K562 (cell line): ENCODE measurements around the gene NRXN3. TPM values are rescaled to one million over a fixed set of nuclear protein-coding genes. Genes with fewer than 3 reads are reported as not detected.

Source experiments
- ATAC-seq: fragments of 200-7000 bp; cut with Tn5 transposase; 3 replicates; pipeline ENCODE4 v1.9.1; 2020; ENCODE audit warnings: moderate library complexity
- BruUV-seq: library from RNA; stranded (reverse); fragments of 400-500 nt; replicated peaks from 2 replicates; lab custom pipeline; 2021; lab: Mats Ljungman, UMichigan
- CTCF ChIA-PET: fragments of 300-600 bp; formaldehyde crosslinking; extraction: SDS; loops from one replicate; lab custom pipeline; 2021; ENCODE audit warnings: low intra/inter-chr PET ratio; lab: Yijun Ruan, JAX
- POLR2A ChIA-PET: fragments of 300-600, 350-650 bp; sonication (Branson Sonifier 250); formaldehyde crosslinking; extraction: SDS; loops from one replicate; lab custom pipeline; 2021; ENCODE audit warnings: antibody characterized with exemption, inconsistent platforms; lab: Yijun Ruan, JAX
- DNase-seq, 4 experiments: peaks; one replicate each; pipeline versions ENCODE4 v3.0.0 to v3.0.0-alpha.2; 2011 to 2018; ENCODE audit warnings: low spot score in 3 of 4, mixed read lengths in 3 of 4; ENCODE audit errors: extremely low read depth in 1 of 4
- FAIRE-seq: peaks from 2 replicates; lab custom pipeline; 2011; peaks lifted over from hg19 to GRCh38; lab: Jason Lieb, UNC
- H2AFZ ChIP-seq: 2 replicates; pipeline ENCODE4 v1.6.0; 2011; ENCODE audit warnings: low read depth, low read length, control low read depth, inconsistent platforms
- H3K27ac ChIP-seq: fragments of 200-600 bp; 3 replicates; pipeline ENCODE4 v1.8.0; 2011; ENCODE audit warnings: low read depth, mild to moderate bottlenecking, control low read depth, inconsistent platforms, low read length, moderate library complexity, mixed read lengths; ENCODE audit errors: extremely low read depth
- H3K27me3 ChIP-seq, 2 experiments: fragments of 300-600 bp in 1 of 2; 2 replicates in 1 of 2; 3 replicates in 1 of 2; pipeline versions ENCODE4 v1.6.0 to v1.8.0; 2011; ENCODE audit warnings: inconsistent platforms in 2 of 2, low read length in 2 of 2, mild to moderate bottlenecking in 1 of 2, mixed read lengths in 1 of 2, moderate library complexity in 1 of 2; ENCODE audit not compliant: control insufficient read depth in 2 of 2, insufficient read depth in 2 of 2
- H3K36me3 ChIP-seq: fragments of 300-600 bp; 3 replicates; pipeline ENCODE4 v1.8.0; 2011; ENCODE audit warnings: mild to moderate bottlenecking, low read length, inconsistent platforms; ENCODE audit not compliant: control insufficient read depth, insufficient read depth
- H3K4me1 ChIP-seq, 2 experiments: fragments of 200-600 bp in 1 of 2; replicated peaks in 1 of 2; 2 replicates in 1 of 2; 3 replicates in 1 of 2; pipeline versions ENCODE4 v1.5.1 to v1.8.0; 2011; ENCODE audit warnings: inconsistent platforms in 2 of 2, low read length in 2 of 2, mild to moderate bottlenecking in 1 of 2, mixed read lengths in 1 of 2, moderate library complexity in 1 of 2; ENCODE audit not compliant: control insufficient read depth in 2 of 2, insufficient read depth in 2 of 2
- H3K4me2 ChIP-seq: 2 replicates; pipeline ENCODE4 v1.6.1; 2011; ENCODE audit warnings: low read length, control low read depth, inconsistent platforms, mixed read lengths; ENCODE audit not compliant: insufficient read depth
- H3K4me3 ChIP-seq: fragments of 200-600 bp; sonication (generic), shearing (Covaris generic); 2 replicates; pipeline ENCODE4 v1.5.1; 2016; ENCODE audit warnings: control low read depth, inconsistent platforms
- H3K79me2 ChIP-seq: fragments of 200-600 bp; 3 replicates; pipeline ENCODE4 v1.8.0; 2011; ENCODE audit warnings: low read length, inconsistent platforms; ENCODE audit not compliant: control insufficient read depth, insufficient read depth
- H3K9ac ChIP-seq, 2 experiments: 2 replicates each; pipeline versions ENCODE4 v1.6.0 to v1.6.1; 2011; ENCODE audit warnings: low read depth in 2 of 2, low read length in 2 of 2, control low read depth in 1 of 2, inconsistent platforms in 1 of 2, mild to moderate bottlenecking in 1 of 2, mixed read lengths in 1 of 2; ENCODE audit not compliant: insufficient read depth in 1 of 2
- H3K9me1 ChIP-seq: one replicate; pipeline ENCODE4 v1.6.0; 2011; ENCODE audit warnings: inconsistent platforms, mild to moderate bottlenecking, low read length, moderate library complexity; ENCODE audit not compliant: control insufficient read depth, insufficient read depth
- H3K9me3 ChIP-seq: replicated peaks from 2 replicates; pipeline ENCODE4 v1.5.1; 2011; ENCODE audit warnings: low read depth, low read length, inconsistent platforms; ENCODE audit not compliant: control insufficient read depth, insufficient read depth
- H4K20me1 ChIP-seq: replicated peaks from 2 replicates; pipeline ENCODE4 v1.6.1; 2011; ENCODE audit warnings: low read length, inconsistent platforms, mixed read lengths; ENCODE audit not compliant: control insufficient read depth, insufficient read depth
- DDX20 ChIP-seq: fragments of 450-650 bp; IDR thresholded peaks from 2 replicates; pipeline ENCODE4 v1.6.1; 2016; ENCODE audit warnings: missing genetic modification characterization, low read depth, mild to moderate bottlenecking, missing compliant biosample characterization, moderate library complexity
- NONO ChIP-seq, 2 experiments: fragments of 200-400 bp in 1 of 2; fragments of 450-650 bp in 1 of 2; formaldehyde crosslinking in 1 of 2; IDR thresholded peaks; 2 replicates each; pipeline ENCODE4 v1.6.1; 2017; ENCODE audit warnings: low read depth in 2 of 2, mild to moderate bottlenecking in 2 of 2, moderate library complexity in 2 of 2, low read length in 1 of 2
- TFAM ChIP-seq: fragments of 250-450 bp; sonication (Bioruptor Pico); conservative IDR thresholded peaks from 2 replicates; pipeline ENCODE4 v1.5.0; 2021; ENCODE audit warnings: mild to moderate bottlenecking, moderate library complexity
- ZNF212 ChIP-seq: fragments of 450-650 bp; formaldehyde crosslinking; IDR thresholded peaks from 2 replicates; pipeline ENCODE4 v1.4.0; 2020; ENCODE audit warnings: mild to moderate bottlenecking
- ZNF407 ChIP-seq: fragments of 450-650 bp; IDR thresholded peaks from 2 replicates; pipeline ENCODE4 v1.6.1; 2016; ENCODE audit warnings: low read depth
- WGBS: fragments of 100-300 bp; shearing (Covaris generic); methylation state at CpG from one replicate; pipeline ENCODE4 v1.1.6; 2016; ENCODE audit warnings: low coverage, mixed read lengths; ENCODE audit not compliant: insufficient coverage; ENCODE audit errors: missing lambda C conversion rate; 5-methylcytosine and 5-hydroxymethylcytosine counted together
- in situ Hi-C: fragments of 300-500 bp; cut with MboI; formaldehyde crosslinking; loops from 4 replicates; pipeline ENCODE4 v1.15.0; 2018; ENCODE audit warnings: inconsistent platforms, mixed read lengths
- intact Hi-C: fragments of 100-400 bp; cut with micrococcal nuclease; formaldehyde crosslinking; loops from 2 replicates; pipeline ENCODE4 v1.14.2; 2022
- polyA plus RNA-seq, 8 experiments: library from polyadenylated mRNA; depleted of rRNA in 4 of 8; stranded (reverse) in 5 of 8; unstranded in 3 of 8; fragments of >200 nt; fragmentation: Nextera tagmentation in 2 of 8; fragmentation: Illumina TruSeq in 1 of 8; extraction: Ambion mirVana in 2 of 8; extraction: Trizol in 1 of 8; gene quantifications; 2 replicates each; pipeline versions ENCODE4 v1.2.1 to v1.2.3, GENCODE V29; 2011 to 2014; ENCODE audit warnings: inconsistent platforms in 1 of 8, missing spikeins in 1 of 8
- total RNA-seq, 7 experiments: library from RNA; depleted of rRNA in 6 of 7; stranded (reverse); fragments of >200 nt in 6 of 7; fragmentation: Illumina TruSeq in 2 of 7; extraction: Trizol in 2 of 7; gene quantifications; 2 replicates each; pipeline versions ENCODE4 v1.2.1 to v1.2.3, GENCODE V29; 2011 to 2021; ENCODE audit warnings: low replicate concordance in 1 of 7

Gene NRXN3
- total and polyA plus RNA-seq, 9 of the 15 experiments (the other 6 are each of a cell fraction or from before 2014, with no cell fraction given), result 0.09 TPM; not detected in 8

- no peaks in the 10 kb centered on the region for H3K9me1 ChIP-seq
- H3K27ac ChIP-seq, result no peak overlapping the region
- in situ Hi-C loops, result no loop called here
- H3K36me3 ChIP-seq, result no peaks in the 10 kb centered on the region
- H3K4me2 ChIP-seq, result no peak overlapping the region
- ATAC-seq, result no peak
- H3K4me1 ChIP-seq, result no peaks in the 10 kb centered on the region
- no TSS peak for BruUV-seq
- H4K20me1 ChIP-seq, result no peaks in the 10 kb centered on the region
- TF ChIP-seq TFAM (CRISPR knock-in tag), result no peak
- TF ChIP-seq ZNF212 (CRISPR knock-in tag), result no peak
- TF ChIP-seq NONO (IDR thresholded peaks at IDR 0.05; ENCODE audit: low read depth in 2 of 2, low read length in 1 of 2), result no peak
- TF ChIP-seq DDX20, result no peak
- no peak for TF ChIP-seq ZNF407
- no peak overlapping the region for H2AFZ ChIP-seq
- DNase-seq, result no peak
- 0% methylated on average over 2 of the region's 2 CpGs for WGBS
- H3K4me3 ChIP-seq, result no peak overlapping the region
- FAIRE-seq, result no peak
- H3K9ac ChIP-seq, result no peak overlapping the region
- intact Hi-C loops, result no loop called here
- CTCF ChIA-PET, result no interaction called here
- no peaks in the 10 kb centered on the region for H3K27me3 ChIP-seq
- POLR2A ChIA-PET, result no interaction called here
- no peaks in the 10 kb centered on the region for H3K9me3 ChIP-seq
- no peaks in the 10 kb centered on the region for H3K79me2 ChIP-seq
These were observed 1078.0 kb downstream of the NRXN3 start for GRCh38 chr14:79248126-79248525.
